Aorta (tissue), 5 donors: ENCODE data around the gene MAP7. TPM values are rescaled to one million over a fixed set of nuclear protein-coding genes. Genes with fewer than 3 reads are reported as not detected.

Source experiments
- ATAC-seq: fragments of 200-7000 bp; cut with Tn5 transposase; one replicate; pipeline ENCODE4 v1.9.1; 2022; ENCODE audit warnings: moderate library complexity; ENCODE audit not compliant: low FRiP score
- DNase-seq, 2 donors: peaks; one replicate each; pipeline ENCODE4 v3.0.0-alpha.2; 2020
- H3K27ac ChIP-seq, 2 donors: one replicate each; pipeline ENCODE4 v1.5.1; 2013; ENCODE audit warnings: low read length in 2 of 2, mild to moderate bottlenecking in 2 of 2, moderate library complexity in 2 of 2, control low read depth in 1 of 2, inconsistent platforms in 1 of 2, low read depth in 1 of 2
- H3K27me3 ChIP-seq, 2 donors: one replicate each; pipeline ENCODE4 v1.6.1; 2013; ENCODE audit warnings: control low read depth in 1 of 2, low read length in 1 of 2, mild to moderate bottlenecking in 1 of 2, moderate library complexity in 1 of 2; ENCODE audit not compliant: insufficient read depth in 2 of 2, control insufficient read depth in 1 of 2
- H3K36me3 ChIP-seq, 2 donors: one replicate each; pipeline ENCODE4 v1.6.1; 2013; ENCODE audit warnings: control low read depth in 1 of 2, low read length in 1 of 2, mild to moderate bottlenecking in 1 of 2; ENCODE audit not compliant: insufficient read depth in 2 of 2, control insufficient read depth in 1 of 2
- H3K4me1 ChIP-seq, 2 donors: one replicate each; pipeline ENCODE4 v1.6.1; 2013; ENCODE audit warnings: low read length in 2 of 2, control low read depth in 1 of 2, mild to moderate bottlenecking in 1 of 2, moderate library complexity in 1 of 2; ENCODE audit not compliant: insufficient read depth in 2 of 2, control insufficient read depth in 1 of 2
- H3K4me3 ChIP-seq, 2 donors: one replicate each; pipeline ENCODE4 v1.5.1; 2013; ENCODE audit warnings: low read length in 2 of 2, control low read depth in 1 of 2, mild to moderate bottlenecking in 1 of 2
- H3K9me3 ChIP-seq: one replicate; pipeline ENCODE4 v1.6.1; 2013; ENCODE audit warnings: mild to moderate bottlenecking, low read length; ENCODE audit not compliant: control insufficient read depth
- WGBS, 2 donors: extraction: QIAGEN DNeasy Blood & Tissue Kit; methylation state at CpG; one replicate each; pipeline ENCODE4 v1.1.7; 2013; 5-methylcytosine and 5-hydroxymethylcytosine counted together
- intact Hi-C, 2 donors: fragments of 100-400 bp; cut with DNase I; formaldehyde crosslinking; loops; one replicate each; pipeline versions ENCODE4 v1.14.2 to v1.15.0; 2022
- polyA plus RNA-seq, 2 donors: library from polyadenylated mRNA; stranded (reverse); fragments of 200-250 nt; gene quantifications; one replicate each; pipeline ENCODE4 v1.2.3, GENCODE V29; 2013
- total RNA-seq, 2 donors: library from RNA; stranded (reverse); fragmentation: NEBNext Ultra II Directional; extraction: Animal tissue kit (Norgen Biotek cat#: 25700); gene quantifications; one replicate each; pipeline ENCODE4 v1.2.1, GENCODE V29; 2021
- donor health status: healthy with polysubstance abuse.
- donor health status: Bipolar disorder and iron deficiency.
- donor health status: DM: no; HTN: no; CAD: no.
- donor health status: DM: no; HTN: no; CAD: no.
- donor health status: DM: yes; HTN: yes; CAD: no.

The MAP7 gene
- total and polyA plus RNA-seq, 4 donors: 2.5 to 5.3 (median 3.3) TPM

DNA sequence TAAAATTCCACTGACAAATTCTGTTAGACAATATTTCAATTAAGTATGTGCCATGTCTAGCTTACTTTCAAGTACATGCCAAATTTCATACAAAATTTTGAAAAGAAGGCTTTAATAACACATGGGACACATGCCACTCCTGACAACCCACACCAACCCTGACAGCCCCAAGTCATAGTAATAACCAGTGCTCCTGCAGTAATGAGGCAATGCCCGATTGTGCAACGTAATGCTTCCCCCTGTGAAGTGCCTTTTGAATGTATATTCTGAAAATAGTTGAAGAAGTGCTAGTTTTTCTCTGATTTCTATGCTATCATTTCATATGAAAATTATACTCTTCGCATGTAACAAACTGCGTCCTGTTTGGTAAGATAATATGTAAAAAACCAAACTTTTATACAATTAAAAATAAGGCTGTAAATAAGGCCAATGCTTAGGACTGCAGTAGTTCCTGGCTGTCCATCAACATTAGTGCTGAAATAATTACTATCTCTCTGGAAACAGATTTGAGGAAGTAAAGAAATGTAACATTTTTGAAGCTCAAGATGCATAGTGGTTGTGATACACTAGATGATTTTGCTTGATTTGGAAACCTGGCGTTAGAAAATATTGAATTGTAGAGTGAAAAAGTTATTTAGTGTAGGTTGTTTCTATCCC is 134.7 kb downstream of the MAP7 start:
- Histone ChIP-seq H3K27me3 (no peaks in the 10 kb centered on the region), H3K9me3 (no peaks in the 10 kb centered on the region), H3K4me1 (no peaks in the 10 kb centered on the region), H3K36me3 (no peaks in the 10 kb centered on the region), H3K27ac (no peak overlapping the region), H3K4me3 (no peak overlapping the region)
- 93 to 94% methylated on average over 5 of the region's 5 CpGs for WGBS, 2 donors
- intact Hi-C loops: no loop called here
- ATAC-seq (no peak), DNase-seq (peak in 1 of 2 donors; percentile 50)

- Histone ChIP-seq H3K9me3 (no peaks in the 10 kb centered on the region), H3K36me3 (no peaks in the 10 kb centered on the region), H3K4me3 (no peak overlapping the region), H3K4me1 (no peaks in the 10 kb centered on the region), H3K27me3 (no peaks in the 10 kb centered on the region), H3K27ac (no peak overlapping the region)
- DNase-seq (no peak), ATAC-seq (no peak)
- intact Hi-C loops: no loop called here
- WGBS, 2 donors: 95 to 98% methylated on average over 3 of the region's 3 CpGs
Observed at GRCh38 chr6:136412410-136412809, 137.8 kb downstream of the MAP7 start.

DNA sequence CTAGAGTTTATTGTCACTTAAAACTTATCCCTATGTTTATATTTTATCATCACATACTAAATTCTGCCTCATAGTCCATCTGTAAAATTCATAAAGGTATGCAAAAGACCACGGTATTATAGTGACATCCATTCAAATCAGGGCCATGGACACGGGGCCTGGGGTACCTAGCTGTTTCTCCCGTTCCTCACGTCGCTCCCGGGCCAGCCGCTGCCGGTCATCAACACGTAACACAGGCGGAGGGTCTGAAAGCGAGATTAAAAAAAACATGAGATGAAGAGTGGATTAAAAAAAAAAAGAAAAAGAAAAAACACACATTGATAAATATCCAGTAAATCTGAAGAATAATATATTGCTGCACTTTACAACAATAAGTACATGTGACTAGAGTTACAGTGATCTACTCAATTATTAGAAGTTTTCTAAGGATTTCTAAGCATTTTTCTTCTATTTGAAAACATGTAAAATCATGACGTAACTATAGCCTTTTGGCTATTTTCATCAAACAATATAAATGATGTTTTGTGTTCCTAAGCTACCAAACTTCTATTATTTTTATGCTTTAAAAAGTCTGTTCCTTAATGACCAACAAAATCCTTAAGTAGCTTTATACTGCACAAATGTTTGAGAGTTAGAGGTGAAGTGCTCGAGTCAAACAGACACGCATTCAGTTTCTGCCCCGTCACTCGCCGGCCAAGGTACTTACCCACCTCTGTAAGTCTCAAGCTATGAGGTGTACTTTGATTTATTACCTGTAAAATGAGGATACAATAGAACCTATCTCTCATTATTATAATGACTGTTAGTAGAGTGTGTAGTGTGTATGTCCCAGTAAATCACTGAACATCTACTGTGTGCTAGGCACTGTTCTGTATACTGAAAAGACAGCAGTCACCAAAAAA is 138.5 kb downstream of the MAP7 start:
- WGBS, 2 donors: 96 to 97% methylated on average over 17 of the region's 17 CpGs
- no peak for ATAC-seq
- intact Hi-C loops: no loop called here
- H3K27me3 ChIP-seq: no peaks in the 10 kb centered on the region
- H3K27ac ChIP-seq: no peak overlapping the region
- DNase-seq: no peak
- H3K4me3 ChIP-seq: no peak overlapping the region
- no peaks in the 10 kb centered on the region for H3K4me1 ChIP-seq
- no peaks in the 10 kb centered on the region for H3K36me3 ChIP-seq
- H3K9me3 ChIP-seq: no peaks in the 10 kb centered on the region

- H3K4me3 ChIP-seq: no peak overlapping the region
- DNase-seq (no peak), ATAC-seq (no peak)
- intact Hi-C loops: no loop called here
- H3K9me3 ChIP-seq: no peaks in the 10 kb centered on the region
- no peaks in the 10 kb centered on the region for H3K4me1 ChIP-seq
- H3K27me3 ChIP-seq: no peaks in the 10 kb centered on the region
- no peaks in the 10 kb centered on the region for H3K36me3 ChIP-seq
- WGBS, 2 donors: 49 to 51% methylated on average over 1 of the region's 1 CpG
- no peak overlapping the region for H3K27ac ChIP-seq
Observed at GRCh38 chr6:136411025-136411325, 139.2 kb downstream of the MAP7 start.

DNA sequence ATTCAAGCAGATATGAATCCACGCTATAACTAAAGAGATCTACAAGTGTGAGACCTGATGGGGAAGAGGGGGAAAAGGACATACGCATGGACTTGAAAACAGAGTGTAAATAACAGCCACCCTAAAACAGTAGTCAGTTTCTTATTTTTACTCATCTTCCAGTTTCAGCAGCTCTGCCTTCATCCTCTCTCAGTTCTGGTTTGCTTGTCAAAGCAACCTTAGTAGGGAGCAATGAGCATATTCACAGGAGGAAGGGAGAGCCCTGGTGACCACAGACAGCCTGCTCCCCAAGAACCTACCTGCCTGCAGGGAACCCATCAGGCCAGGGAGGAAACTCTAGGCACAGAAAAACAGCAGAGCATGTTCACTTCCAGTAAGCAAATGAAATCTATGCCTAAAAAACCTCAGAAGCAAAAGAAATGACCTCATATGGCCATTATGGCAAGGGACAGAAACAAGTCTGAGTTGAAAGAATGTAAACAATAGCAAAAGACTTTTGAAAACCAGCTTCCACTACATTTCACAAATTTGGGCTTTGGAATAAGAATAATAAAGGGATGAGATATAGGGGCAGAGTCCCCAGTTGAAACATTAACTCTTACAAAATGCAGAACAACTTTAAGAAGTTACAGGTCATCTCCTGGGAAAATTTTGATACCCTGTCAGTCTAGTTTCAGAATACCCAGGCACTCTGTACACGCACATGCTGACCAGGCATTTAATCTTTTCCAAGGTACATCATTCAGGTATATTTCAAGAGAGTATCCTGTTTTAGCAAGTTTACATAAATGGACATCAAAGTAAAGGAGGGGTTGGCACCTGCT is 139.8 kb downstream of the MAP7 start:
- Histone ChIP-seq H3K9me3 (no peaks in the 10 kb centered on the region), H3K4me1 (no peaks in the 10 kb centered on the region), H3K4me3 (no peak overlapping the region), H3K27ac (peak overlapping the region in 1 of 2 donors; percentile 75), H3K36me3 (no peaks in the 10 kb centered on the region), H3K27me3 (no peaks in the 10 kb centered on the region)
- intact Hi-C loops: no loop called here
- WGBS, 2 donors: 78 to 80% methylated on average over 3 of the region's 3 CpGs
- ATAC-seq: no peak
- no peak for DNase-seq

DNA sequence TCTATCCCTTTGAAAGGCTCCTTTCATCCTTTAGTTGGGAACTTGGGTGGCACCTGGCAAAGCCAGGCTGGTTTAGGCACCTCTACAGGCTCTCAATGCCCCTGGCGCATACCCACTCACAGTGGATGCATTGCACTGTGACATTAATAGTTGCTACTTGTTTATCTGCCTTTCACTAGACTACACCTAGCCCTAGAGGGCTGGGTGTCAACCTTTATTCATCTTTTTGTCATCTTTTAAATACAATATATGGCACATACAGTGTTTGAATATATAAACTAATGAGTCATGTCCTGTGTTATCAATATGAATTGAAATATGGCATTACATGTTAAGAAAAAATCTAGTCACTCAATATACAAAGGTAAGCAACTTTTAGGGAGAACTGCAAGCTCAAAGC is 140.6 kb downstream of the MAP7 start:
- Histone ChIP-seq H3K36me3 (no peaks in the 10 kb centered on the region), H3K4me1 (no peaks in the 10 kb centered on the region), H3K27me3 (no peaks in the 10 kb centered on the region), H3K9me3 (no peaks in the 10 kb centered on the region), H3K4me3 (no peak overlapping the region), H3K27ac (no peak overlapping the region)
- intact Hi-C loops: no loop called here
- no peak for ATAC-seq
- WGBS, 2 donors: 95 to 97% methylated on average over 1 of the region's 1 CpG
- DNase-seq: no peak

DNA sequence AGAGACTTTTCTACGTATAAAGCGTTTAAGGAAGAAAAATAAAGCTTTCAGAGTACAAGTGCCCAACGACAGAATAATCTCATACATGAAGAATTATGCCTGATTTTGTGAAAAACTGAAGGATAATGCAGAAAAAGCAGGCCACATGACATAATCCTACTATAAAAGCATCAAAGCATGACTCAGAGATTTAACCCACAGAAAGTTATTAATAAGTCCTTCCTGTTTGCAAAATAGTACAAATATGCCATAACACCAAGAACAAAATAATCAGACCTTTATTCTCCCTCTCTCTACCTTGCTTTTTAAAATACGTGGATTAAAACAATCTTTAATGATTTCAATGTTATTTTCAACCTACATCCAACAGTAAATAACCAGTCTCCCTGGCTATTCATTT is 142.0 kb downstream of the MAP7 start:
- Histone ChIP-seq H3K36me3 (no peaks in the 10 kb centered on the region), H3K27ac (no peak overlapping the region), H3K27me3 (no peaks in the 10 kb centered on the region), H3K9me3 (no peaks in the 10 kb centered on the region), H3K4me3 (no peak overlapping the region), H3K4me1 (no peaks in the 10 kb centered on the region)
- DNase-seq: no peak
- intact Hi-C loops: no loop called here
- WGBS, 2 donors: 11 to 18% methylated on average over 4 of the region's 4 CpGs
- ATAC-seq: no peak

- Histone ChIP-seq H3K4me1 (no peaks in the 10 kb centered on the region), H3K36me3 (no peaks in the 10 kb centered on the region), H3K27ac (no peak overlapping the region), H3K27me3 (no peaks in the 10 kb centered on the region), H3K9me3 (no peaks in the 10 kb centered on the region), H3K4me3 (no peak overlapping the region)
- 84 to 89% methylated on average over 3 of the region's 3 CpGs for WGBS, 2 donors
- DNase-seq: no peak
- ATAC-seq: no peak
- intact Hi-C loops: no loop called here
Observed at GRCh38 chr6:136405420-136406029, 144.7 kb downstream of the MAP7 start.
